SK-N-SH treated with all-trans-retinoic acid at 6 μM for 48 hours (cell line): ENCODE measurements around the gene SLFNL1.

Source experiments
- ATAC-seq: fragments of 200-7000 bp; cut with Tn5 transposase; 3 replicates; pipeline ENCODE4 v1.9.1; 2020; ENCODE audit warnings: mild to moderate bottlenecking, moderate library complexity
- ARNTL ChIP-seq: fragments of 450-650 bp; formaldehyde crosslinking; IDR thresholded peaks from 2 replicates; pipeline ENCODE4 v1.5.0; 2020; ENCODE audit warnings: low read depth, mild to moderate bottlenecking, moderate library complexity, borderline replicate concordance
- BACH2 ChIP-seq: fragments of 250-450 bp; sonication (Bioruptor Pico); IDR thresholded peaks from 2 replicates; pipeline ENCODE4 v1.9.0; 2021; ENCODE audit warnings: mild to moderate bottlenecking, borderline replicate concordance
- CSDC2 ChIP-seq: fragments of 250-450 bp; sonication (Bioruptor Pico); IDR thresholded peaks from 2 replicates; pipeline ENCODE4 v1.5.0; 2020; ENCODE audit warnings: mild to moderate bottlenecking, moderate library complexity
- ESRRG ChIP-seq: fragments of 250-450 bp; sonication (Bioruptor Pico); IDR thresholded peaks from 2 replicates; pipeline ENCODE4 v1.6.1; 2021; ENCODE audit warnings: mild to moderate bottlenecking
- GLIS3 ChIP-seq: fragments of 250-450 bp; sonication (Bioruptor Pico); IDR thresholded peaks from 2 replicates; pipeline ENCODE4 v1.5.0; 2020; ENCODE audit warnings: mild to moderate bottlenecking, moderate library complexity
- ISL1 ChIP-seq: fragments of 250-450 bp; sonication (Bioruptor Pico); IDR thresholded peaks from 2 replicates; pipeline ENCODE4 v2.1.2; 2022; ENCODE audit warnings: mild to moderate bottlenecking, moderate library complexity
- OSR1 ChIP-seq: fragments of 250-450 bp; sonication (Bioruptor Pico); IDR thresholded peaks from 2 replicates; pipeline ENCODE4 v1.8.0; 2022; ENCODE audit warnings: moderate library complexity, mild to moderate bottlenecking, inconsistent platforms
- PPARA ChIP-seq: fragments of 250-450 bp; sonication (Bioruptor Pico); IDR thresholded peaks from 2 replicates; pipeline ENCODE4 v1.5.0; 2020; ENCODE audit warnings: mild to moderate bottlenecking, borderline replicate concordance
- RARB ChIP-seq: fragments of 250-450 bp; sonication (Bioruptor Pico); IDR thresholded peaks from 2 replicates; pipeline ENCODE4 v1.8.0; 2021; ENCODE audit warnings: mild to moderate bottlenecking, moderate library complexity
- TCF4 ChIP-seq: fragments of 250-450 bp; sonication (Bioruptor Pico); IDR thresholded peaks from 2 replicates; pipeline ENCODE4 v1.8.0; 2021; ENCODE audit warnings: mild to moderate bottlenecking, moderate library complexity, borderline replicate concordance
- TOX ChIP-seq: fragments of 250-450 bp; sonication (Bioruptor Pico); IDR thresholded peaks from 2 replicates; pipeline ENCODE4 v1.8.0; 2021; ENCODE audit warnings: mild to moderate bottlenecking, moderate library complexity, borderline replicate concordance
- ZC3H10 ChIP-seq: fragments of 250-450 bp; sonication (Bioruptor Pico); IDR thresholded peaks from 2 replicates; pipeline ENCODE4 v1.5.1; 2021; ENCODE audit warnings: mild to moderate bottlenecking, moderate library complexity
- ZFP3 ChIP-seq: fragments of 250-450 bp; sonication (Bioruptor Pico); IDR thresholded peaks from 2 replicates; pipeline ENCODE4 v1.5.0; 2020; ENCODE audit warnings: mild to moderate bottlenecking, moderate library complexity
- ZFP30 ChIP-seq: fragments of 450-650 bp; formaldehyde crosslinking; IDR thresholded peaks from 2 replicates; pipeline ENCODE4 v1.5.0; 2022; ENCODE audit warnings: mild to moderate bottlenecking, moderate library complexity
- ZNF565 ChIP-seq: fragments of 450-650 bp; formaldehyde crosslinking; conservative IDR thresholded peaks from 2 replicates; pipeline ENCODE4 v1.5.0; 2020; ENCODE audit warnings: low read depth, mild to moderate bottlenecking, moderate library complexity
- ZNF70 ChIP-seq: fragments of 450-650 bp; formaldehyde crosslinking; IDR thresholded peaks from 2 replicates; pipeline ENCODE4 v1.5.0; 2020; ENCODE audit warnings: mild to moderate bottlenecking, moderate library complexity
- ZNF8 ChIP-seq: fragments of 450-650 bp; formaldehyde crosslinking; IDR thresholded peaks from 2 replicates; pipeline ENCODE4 v1.5.0; 2020; ENCODE audit warnings: mild to moderate bottlenecking, moderate library complexity
- TF ChIP-seq, protein P1 (sequence below): fragments of 250-450 bp; sonication (Bioruptor Pico); IDR thresholded peaks from 2 replicates; pipeline ENCODE4 v1.8.0; 2020; ENCODE audit warnings: mild to moderate bottlenecking, moderate library complexity, borderline replicate concordance
- TF ChIP-seq, protein P2 (sequence below): fragments of 250-450 bp; sonication (Bioruptor Pico); IDR thresholded peaks from 2 replicates; pipeline ENCODE4 v1.5.1; 2021; ENCODE audit warnings: mild to moderate bottlenecking, moderate library complexity
- TF ChIP-seq, protein P3 (sequence below): fragments of 250-450 bp; sonication (Bioruptor Pico); IDR thresholded peaks from 2 replicates; pipeline ENCODE4 v1.5.1; 2020; ENCODE audit warnings: low read depth, mild to moderate bottlenecking, moderate library complexity
- TF ChIP-seq, protein P4 (sequence below): fragments of 250-450 bp; sonication (Bioruptor Pico); IDR thresholded peaks from 2 replicates; pipeline ENCODE4 v1.8.0; 2021; ENCODE audit warnings: low read depth, mild to moderate bottlenecking, moderate library complexity, borderline replicate concordance
- TF ChIP-seq, protein P5 (sequence below): fragments of 250-450 bp; sonication (Bioruptor Pico); IDR thresholded peaks from 2 replicates; pipeline ENCODE4 v1.5.0; 2020; ENCODE audit warnings: mild to moderate bottlenecking, moderate library complexity

Gene SLFNL1

DNA sequence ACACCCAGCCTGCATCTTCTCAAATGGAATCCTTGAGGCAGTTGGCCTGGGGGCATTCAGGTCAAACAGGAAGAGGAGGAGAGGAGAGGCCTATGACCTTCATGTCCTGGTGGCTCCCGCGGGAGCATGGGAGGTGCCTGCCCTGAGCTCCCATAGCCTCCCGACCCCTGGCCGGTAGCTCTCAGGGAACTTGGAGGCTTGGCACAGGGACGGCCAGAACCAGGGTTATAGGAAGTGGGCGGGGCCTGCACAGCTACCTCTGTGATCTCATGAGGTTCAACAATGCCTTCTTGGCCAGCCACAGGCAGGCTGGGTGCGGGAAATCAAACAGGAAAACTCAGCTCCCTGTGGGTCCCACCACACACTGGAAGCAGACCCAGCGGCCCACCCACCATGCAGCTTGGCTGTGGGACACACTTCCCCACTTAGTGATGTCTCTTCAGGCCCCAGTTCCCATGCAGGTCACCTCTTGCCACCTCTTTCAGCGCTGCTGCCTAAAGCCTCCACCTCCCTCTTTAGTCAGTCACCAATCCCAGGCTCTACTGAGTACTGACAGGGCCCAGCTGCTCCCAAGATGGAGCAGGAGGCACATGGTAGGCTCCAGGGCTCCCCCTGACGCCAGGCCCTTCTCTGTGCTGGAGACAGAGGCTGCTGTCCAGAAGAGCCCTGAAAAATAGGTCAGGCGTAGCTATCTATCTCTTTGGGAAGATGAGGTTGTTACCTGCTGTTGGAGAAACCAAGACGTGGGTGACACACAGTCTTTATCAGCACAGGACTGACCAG is at the start of gene SLFNL1:
Gene SLFNL1, minus strand, starts transcription at position 200 of the 783 bp plus-strand sequence. CDS start 1,065 bp downstream, outside the sequence.
- no peak; the same call in 1 of the 3 replicates for ATAC-seq
- TF ChIP-seq CSDC2 (CRISPR knock-in tag) (no peak), PPARA (no peak), TOX (CRISPR knock-in tag) (no peak)

DNA sequence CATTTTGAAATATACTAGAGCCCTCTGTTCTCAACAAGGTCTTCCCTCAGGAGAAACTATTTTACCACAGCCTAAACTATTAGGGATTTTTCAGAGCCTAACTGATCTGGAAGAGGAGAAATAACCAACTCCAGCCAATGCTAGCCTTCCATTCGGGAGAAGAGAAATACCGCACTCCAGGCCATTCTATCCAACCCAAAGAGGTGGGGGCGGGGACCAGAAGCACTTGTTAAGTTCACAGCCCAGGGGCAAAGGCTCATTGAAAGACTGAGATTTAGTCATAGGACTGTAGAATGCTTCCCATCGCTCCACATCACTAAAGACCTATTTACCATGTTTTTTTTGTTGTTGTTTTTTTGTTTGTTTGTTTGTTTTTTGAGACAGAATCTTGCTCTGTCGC is 35.4 kb upstream of the SLFNL1 start:
- no peak for ATAC-seq
- TF ChIP-seq, protein P1, sequence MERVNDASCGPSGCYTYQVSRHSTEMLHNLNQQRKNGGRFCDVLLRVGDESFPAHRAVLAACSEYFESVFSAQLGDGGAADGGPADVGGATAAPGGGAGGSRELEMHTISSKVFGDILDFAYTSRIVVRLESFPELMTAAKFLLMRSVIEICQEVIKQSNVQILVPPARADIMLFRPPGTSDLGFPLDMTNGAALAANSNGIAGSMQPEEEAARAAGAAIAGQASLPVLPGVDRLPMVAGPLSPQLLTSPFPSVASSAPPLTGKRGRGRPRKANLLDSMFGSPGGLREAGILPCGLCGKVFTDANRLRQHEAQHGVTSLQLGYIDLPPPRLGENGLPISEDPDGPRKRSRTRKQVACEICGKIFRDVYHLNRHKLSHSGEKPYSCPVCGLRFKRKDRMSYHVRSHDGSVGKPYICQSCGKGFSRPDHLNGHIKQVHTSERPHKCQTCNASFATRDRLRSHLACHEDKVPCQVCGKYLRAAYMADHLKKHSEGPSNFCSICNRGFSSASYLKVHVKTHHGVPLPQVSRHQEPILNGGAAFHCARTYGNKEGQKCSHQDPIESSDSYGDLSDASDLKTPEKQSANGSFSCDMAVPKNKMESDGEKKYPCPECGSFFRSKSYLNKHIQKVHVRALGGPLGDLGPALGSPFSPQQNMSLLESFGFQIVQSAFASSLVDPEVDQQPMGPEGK = no peak
- TF ChIP-seq, protein P2, sequence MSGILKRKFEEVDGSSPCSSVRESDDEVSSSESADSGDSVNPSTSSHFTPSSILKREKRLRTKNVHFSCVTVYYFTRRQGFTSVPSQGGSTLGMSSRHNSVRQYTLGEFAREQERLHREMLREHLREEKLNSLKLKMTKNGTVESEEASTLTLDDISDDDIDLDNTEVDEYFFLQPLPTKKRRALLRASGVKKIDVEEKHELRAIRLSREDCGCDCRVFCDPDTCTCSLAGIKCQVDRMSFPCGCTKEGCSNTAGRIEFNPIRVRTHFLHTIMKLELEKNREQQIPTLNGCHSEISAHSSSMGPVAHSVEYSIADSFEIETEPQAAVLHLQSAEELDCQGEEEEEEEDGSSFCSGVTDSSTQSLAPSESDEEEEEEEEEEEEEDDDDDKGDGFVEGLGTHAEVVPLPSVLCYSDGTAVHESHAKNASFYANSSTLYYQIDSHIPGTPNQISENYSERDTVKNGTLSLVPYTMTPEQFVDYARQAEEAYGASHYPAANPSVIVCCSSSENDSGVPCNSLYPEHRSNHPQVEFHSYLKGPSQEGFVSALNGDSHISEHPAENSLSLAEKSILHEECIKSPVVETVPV (CRISPR knock-in tag) = no peak
- TF ChIP-seq ZNF8 (no peak), ZC3H10 (CRISPR knock-in tag) (no peak), ZNF565 (CRISPR knock-in tag) (no peak), CSDC2 (CRISPR knock-in tag) (no peak), ARNTL (CRISPR knock-in tag) (no peak), ISL1 (CRISPR knock-in tag) (no peak), ZNF70 (CRISPR knock-in tag) (no peak), TOX (CRISPR knock-in tag) (no peak), ZFP30 (CRISPR knock-in tag) (no peak), RARB (no peak), TCF4 (no peak), BACH2 (CRISPR knock-in tag) (no peak), GLIS3 (CRISPR knock-in tag) (no peak)
- TF ChIP-seq, protein P3, sequence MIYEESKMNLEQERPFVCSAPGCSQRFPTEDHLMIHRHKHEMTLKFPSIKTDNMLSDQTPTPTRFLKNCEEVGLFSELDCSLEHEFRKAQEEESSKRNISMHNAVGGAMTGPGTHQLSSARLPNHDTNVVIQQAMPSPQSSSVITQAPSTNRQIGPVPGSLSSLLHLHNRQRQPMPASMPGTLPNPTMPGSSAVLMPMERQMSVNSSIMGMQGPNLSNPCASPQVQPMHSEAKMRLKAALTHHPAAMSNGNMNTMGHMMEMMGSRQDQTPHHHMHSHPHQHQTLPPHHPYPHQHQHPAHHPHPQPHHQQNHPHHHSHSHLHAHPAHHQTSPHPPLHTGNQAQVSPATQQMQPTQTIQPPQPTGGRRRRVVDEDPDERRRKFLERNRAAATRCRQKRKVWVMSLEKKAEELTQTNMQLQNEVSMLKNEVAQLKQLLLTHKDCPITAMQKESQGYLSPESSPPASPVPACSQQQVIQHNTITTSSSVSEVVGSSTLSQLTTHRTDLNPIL (CRISPR knock-in tag) = no peak
- TF ChIP-seq, protein P4, sequence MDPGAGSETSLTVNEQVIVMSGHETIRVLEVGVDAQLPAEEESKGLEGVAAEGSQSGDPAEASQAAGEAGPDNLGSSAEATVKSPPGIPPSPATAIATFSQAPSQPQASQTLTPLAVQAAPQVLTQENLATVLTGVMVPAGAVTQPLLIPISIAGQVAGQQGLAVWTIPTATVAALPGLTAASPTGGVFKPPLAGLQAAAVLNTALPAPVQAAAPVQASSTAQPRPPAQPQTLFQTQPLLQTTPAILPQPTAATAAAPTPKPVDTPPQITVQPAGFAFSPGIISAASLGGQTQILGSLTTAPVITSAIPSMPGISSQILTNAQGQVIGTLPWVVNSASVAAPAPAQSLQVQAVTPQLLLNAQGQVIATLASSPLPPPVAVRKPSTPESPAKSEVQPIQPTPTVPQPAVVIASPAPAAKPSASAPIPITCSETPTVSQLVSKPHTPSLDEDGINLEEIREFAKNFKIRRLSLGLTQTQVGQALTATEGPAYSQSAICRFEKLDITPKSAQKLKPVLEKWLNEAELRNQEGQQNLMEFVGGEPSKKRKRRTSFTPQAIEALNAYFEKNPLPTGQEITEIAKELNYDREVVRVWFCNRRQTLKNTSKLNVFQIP (CRISPR knock-in tag) = no peak

DNA sequence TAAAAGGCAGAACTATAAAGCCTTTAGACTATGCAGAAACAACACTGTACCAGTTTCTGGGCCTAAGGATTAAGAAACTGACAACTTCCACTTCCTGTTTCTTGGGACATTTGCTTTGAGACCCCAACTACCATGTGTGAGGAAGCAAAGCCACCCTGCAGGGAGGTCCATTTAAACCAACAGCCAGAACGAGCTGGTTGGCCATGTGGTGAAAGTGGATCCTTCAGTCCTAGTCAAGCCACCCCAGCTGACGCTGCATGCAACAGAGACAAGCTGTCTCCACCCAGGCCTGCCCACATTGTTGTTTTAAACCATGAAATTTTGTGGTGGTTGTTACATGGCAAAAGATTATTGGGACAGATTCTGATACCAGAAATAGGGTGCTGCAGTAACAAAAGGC is 31.8 kb upstream of the SLFNL1 start:
- ATAC-seq = no peak

More for the DNA sequence above, 31.8 kb upstream of the SLFNL1 start:
- no peak for TF ChIP-seq TOX (CRISPR knock-in tag)
- TF ChIP-seq ZNF565 (CRISPR knock-in tag) = no peak
- no peak for TF ChIP-seq CSDC2 (CRISPR knock-in tag)
- TF ChIP-seq GLIS3 (CRISPR knock-in tag) = no peak
- no peak for TF ChIP-seq TCF4
- TF ChIP-seq, protein P5, sequence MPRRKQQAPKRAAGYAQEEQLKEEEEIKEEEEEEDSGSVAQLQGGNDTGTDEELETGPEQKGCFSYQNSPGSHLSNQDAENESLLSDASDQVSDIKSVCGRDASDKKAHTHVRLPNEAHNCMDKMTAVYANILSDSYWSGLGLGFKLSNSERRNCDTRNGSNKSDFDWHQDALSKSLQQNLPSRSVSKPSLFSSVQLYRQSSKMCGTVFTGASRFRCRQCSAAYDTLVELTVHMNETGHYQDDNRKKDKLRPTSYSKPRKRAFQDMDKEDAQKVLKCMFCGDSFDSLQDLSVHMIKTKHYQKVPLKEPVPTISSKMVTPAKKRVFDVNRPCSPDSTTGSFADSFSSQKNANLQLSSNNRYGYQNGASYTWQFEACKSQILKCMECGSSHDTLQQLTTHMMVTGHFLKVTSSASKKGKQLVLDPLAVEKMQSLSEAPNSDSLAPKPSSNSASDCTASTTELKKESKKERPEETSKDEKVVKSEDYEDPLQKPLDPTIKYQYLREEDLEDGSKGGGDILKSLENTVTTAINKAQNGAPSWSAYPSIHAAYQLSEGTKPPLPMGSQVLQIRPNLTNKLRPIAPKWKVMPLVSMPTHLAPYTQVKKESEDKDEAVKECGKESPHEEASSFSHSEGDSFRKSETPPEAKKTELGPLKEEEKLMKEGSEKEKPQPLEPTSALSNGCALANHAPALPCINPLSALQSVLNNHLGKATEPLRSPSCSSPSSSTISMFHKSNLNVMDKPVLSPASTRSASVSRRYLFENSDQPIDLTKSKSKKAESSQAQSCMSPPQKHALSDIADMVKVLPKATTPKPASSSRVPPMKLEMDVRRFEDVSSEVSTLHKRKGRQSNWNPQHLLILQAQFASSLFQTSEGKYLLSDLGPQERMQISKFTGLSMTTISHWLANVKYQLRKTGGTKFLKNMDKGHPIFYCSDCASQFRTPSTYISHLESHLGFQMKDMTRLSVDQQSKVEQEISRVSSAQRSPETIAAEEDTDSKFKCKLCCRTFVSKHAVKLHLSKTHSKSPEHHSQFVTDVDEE (CRISPR knock-in tag) = no peak
- TF ChIP-seq ZFP3 (CRISPR knock-in tag) = no peak
- TF ChIP-seq ZFP30 (CRISPR knock-in tag) = no peak
- TF ChIP-seq OSR1 (CRISPR knock-in tag) = no peak
- TF ChIP-seq ARNTL (CRISPR knock-in tag) = no peak
- TF ChIP-seq, protein P4 (CRISPR knock-in tag) = no peak
- TF ChIP-seq, protein P1 = no peak
- TF ChIP-seq ISL1 (CRISPR knock-in tag) = no peak
- no peak for TF ChIP-seq ZNF8
- TF ChIP-seq, protein P3 (CRISPR knock-in tag) = no peak
- no peak for TF ChIP-seq ESRRG (CRISPR knock-in tag)
